Small intestine (tissue), 7 donors: ENCODE results near the gene LUZP2. TPM values are rescaled to one million over a fixed set of nuclear protein-coding genes. Genes with fewer than 3 reads are reported as not detected.

Source experiments
- DNase-seq, 2 donors: peaks; one replicate each; pipeline versions ENCODE4 v3.0.0 to v3.0.0-alpha.2; 2013
- FAIRE-seq: peaks from 2 replicates; lab custom pipeline; 2012; peaks lifted over from hg19 to GRCh38; lab: Jason Lieb, UNC
- H3K27ac ChIP-seq, 3 donors: one replicate each; pipeline ENCODE4 v1.5.1; 2013; ENCODE audit warnings: low read length in 2 of 3, mild to moderate bottlenecking in 2 of 3, control low read depth in 1 of 3, inconsistent platforms in 1 of 3, low read depth in 1 of 3, moderate library complexity in 1 of 3
- H3K27me3 ChIP-seq, 3 donors: one replicate each; pipeline ENCODE4 v1.6.1; 2013; ENCODE audit warnings: low read length in 3 of 3, inconsistent platforms in 1 of 3; ENCODE audit not compliant: control insufficient read depth in 3 of 3, insufficient read depth in 3 of 3
- H3K36me3 ChIP-seq, 3 donors: one replicate each; pipeline ENCODE4 v1.6.1; 2013; ENCODE audit warnings: low read length in 3 of 3, inconsistent platforms in 1 of 3, low read depth in 1 of 3, mild to moderate bottlenecking in 1 of 3, moderate library complexity in 1 of 3; ENCODE audit not compliant: control insufficient read depth in 3 of 3, insufficient read depth in 2 of 3
- H3K4me1 ChIP-seq, 3 donors: one replicate each; pipeline ENCODE4 v1.6.1; 2013; ENCODE audit warnings: low read length in 2 of 3, inconsistent platforms in 1 of 3, low read depth in 1 of 3, mild to moderate bottlenecking in 1 of 3, moderate library complexity in 1 of 3; ENCODE audit not compliant: control insufficient read depth in 3 of 3, insufficient read depth in 2 of 3
- H3K4me3 ChIP-seq, 3 donors: one replicate each; pipeline ENCODE4 v1.5.1; 2013; ENCODE audit warnings: low read length in 3 of 3, control low read depth in 1 of 3, inconsistent platforms in 1 of 3, low read depth in 1 of 3, mild to moderate bottlenecking in 1 of 3, moderate library complexity in 1 of 3
- H3K9me3 ChIP-seq, 2 donors: one replicate each; pipeline ENCODE4 v1.6.1; 2013; ENCODE audit warnings: low read depth in 1 of 2, low read length in 1 of 2; ENCODE audit not compliant: control insufficient read depth in 2 of 2, insufficient read depth in 1 of 2
- WGBS, 3 donors: extraction: QIAGEN DNeasy Blood & Tissue Kit; methylation state at CpG; one replicate each; pipeline ENCODE4 v1.1.7; 2013; 5-methylcytosine and 5-hydroxymethylcytosine counted together
- polyA plus RNA-seq, 4 donors: library from polyadenylated mRNA; stranded (reverse) in 3 of 4; unstranded in 1 of 4; fragments of 200-250 nt in 3 of 4; fragments of 120-200 nt in 1 of 4; gene quantifications; one replicate each; pipeline versions ENCODE4 v1.2.1 to v1.2.3, GENCODE V29; 2013
- donor health status: healthy with polysubstance abuse.
- donor health status: control.
- donor health status: control.
- donor health status: Bipolar disorder and iron deficiency.
- donor health status: healthy.

LUZP2 gene
- polyA plus RNA-seq, 4 donors: 0.52 to 1.3 TPM; not detected in 2

DNA sequence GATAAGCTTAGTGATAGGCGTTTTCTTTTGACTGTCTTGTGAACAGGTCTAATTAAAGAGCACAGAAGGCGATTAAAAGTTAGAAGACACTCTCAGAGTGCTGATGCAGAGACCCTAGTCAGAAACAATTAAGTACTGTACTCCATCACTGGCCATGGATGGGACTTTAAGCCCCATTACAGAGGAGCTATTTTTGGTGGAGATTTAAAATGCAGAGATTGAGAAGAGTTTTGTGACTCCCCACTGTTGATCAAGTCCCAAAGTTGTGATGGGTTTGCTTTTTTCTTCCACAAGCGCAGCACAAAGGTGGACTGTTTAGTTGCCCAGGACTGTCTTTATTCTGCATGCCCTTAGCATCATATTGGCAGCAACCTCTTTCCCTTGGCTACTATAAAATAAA, 978 bp downstream of the LUZP2 start:
- no peak for DNase-seq
- Histone ChIP-seq H3K4me1 (peaks cover 0 to 11% (median 0%) of the 10 kb centered on the region in 3 donors), H3K27ac (no peak overlapping the region), H3K36me3 (no peaks in the 10 kb centered on the region), H3K4me3 (no peak overlapping the region), H3K9me3 (no peaks in the 10 kb centered on the region), H3K27me3 (peaks cover 0 to 25% (median 8%) of the 10 kb centered on the region in 3 donors)
- no peak for FAIRE-seq
- WGBS, 3 donors: 70 to 80% (median 75%) methylated on average over 3 of the region's 3 CpGs

DNA sequence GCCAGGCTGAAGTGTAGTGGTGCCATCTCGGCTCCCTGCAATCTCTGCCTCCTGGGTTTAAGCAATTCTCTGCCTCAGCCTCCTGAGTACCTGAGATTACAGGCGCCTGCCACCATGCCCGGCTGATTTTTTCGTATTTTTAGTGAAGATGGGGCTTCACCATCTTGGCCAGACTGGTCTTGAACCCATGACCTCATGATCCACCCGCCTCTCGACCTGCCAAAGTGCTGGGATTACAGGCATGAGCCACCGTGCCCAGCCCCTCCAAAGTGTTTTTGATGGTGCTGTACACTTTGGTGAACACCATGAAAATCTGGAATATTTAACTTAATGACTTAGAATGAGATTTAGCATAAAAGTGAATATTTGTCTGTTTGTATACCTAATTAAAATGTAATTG, 5.6 kb downstream of the LUZP2 start:
- H3K36me3 ChIP-seq: no peaks in the 10 kb centered on the region
- peaks cover 0 to 10% (median 0%) of the 10 kb centered on the region in 3 donors for H3K27me3 ChIP-seq
- no peak overlapping the region for H3K27ac ChIP-seq
- DNase-seq: no peak
- H3K4me1 ChIP-seq: no peaks in the 10 kb centered on the region
- no peak overlapping the region for H3K4me3 ChIP-seq
- 68 to 87% (median 69%) methylated on average over 7 of the region's 7 CpGs for WGBS, 3 donors
- no peak for FAIRE-seq
- no peaks in the 10 kb centered on the region for H3K9me3 ChIP-seq

- no peak overlapping the region for H3K4me3 ChIP-seq
- DNase-seq (no peak), FAIRE-seq (no peak)
- H3K27me3 ChIP-seq: no peaks in the 10 kb centered on the region
- no peak overlapping the region for H3K27ac ChIP-seq
- no peaks in the 10 kb centered on the region for H3K36me3 ChIP-seq
- no peaks in the 10 kb centered on the region for H3K9me3 ChIP-seq
- H3K4me1 ChIP-seq: peaks cover 0 to 2% (median 0%) of the 10 kb centered on the region in 3 donors
- WGBS, 3 donors: 28 to 43% (median 32%) methylated on average over 3 of the region's 3 CpGs
Measured at GRCh38 chr11:24509114-24509513, 12.3 kb downstream of the LUZP2 start.

DNA sequence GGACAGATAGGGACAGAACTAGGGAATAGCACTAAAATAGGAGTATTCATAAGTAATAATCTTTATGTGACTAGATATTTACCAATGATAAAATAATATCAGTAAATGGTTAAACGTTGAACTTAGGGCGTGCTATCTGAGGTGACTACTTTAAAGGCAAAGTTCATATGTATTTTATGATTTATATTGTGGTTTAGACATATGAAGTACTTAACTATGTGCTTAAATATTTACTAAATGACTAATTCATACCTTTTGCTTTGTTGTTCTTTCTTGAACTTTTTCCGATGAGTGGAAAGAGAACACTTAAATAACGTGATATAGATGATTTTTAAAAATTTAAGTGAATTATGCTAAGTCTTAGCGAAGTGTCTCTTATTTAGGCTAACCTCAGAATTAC, 14.7 kb downstream of the LUZP2 start:
- Histone ChIP-seq H3K4me1 (peaks cover 0 to 14% (median 0%) of the 10 kb centered on the region in 3 donors), H3K36me3 (no peaks in the 10 kb centered on the region), H3K27ac (no peak overlapping the region), H3K4me3 (no peak overlapping the region), H3K27me3 (no peaks in the 10 kb centered on the region), H3K9me3 (no peaks in the 10 kb centered on the region)
- FAIRE-seq (no peak), DNase-seq (peak; percentile 34 to 42)
- 24 to 58% (median 43%) methylated on average over 5 of the region's 5 CpGs for WGBS, 3 donors

DNA sequence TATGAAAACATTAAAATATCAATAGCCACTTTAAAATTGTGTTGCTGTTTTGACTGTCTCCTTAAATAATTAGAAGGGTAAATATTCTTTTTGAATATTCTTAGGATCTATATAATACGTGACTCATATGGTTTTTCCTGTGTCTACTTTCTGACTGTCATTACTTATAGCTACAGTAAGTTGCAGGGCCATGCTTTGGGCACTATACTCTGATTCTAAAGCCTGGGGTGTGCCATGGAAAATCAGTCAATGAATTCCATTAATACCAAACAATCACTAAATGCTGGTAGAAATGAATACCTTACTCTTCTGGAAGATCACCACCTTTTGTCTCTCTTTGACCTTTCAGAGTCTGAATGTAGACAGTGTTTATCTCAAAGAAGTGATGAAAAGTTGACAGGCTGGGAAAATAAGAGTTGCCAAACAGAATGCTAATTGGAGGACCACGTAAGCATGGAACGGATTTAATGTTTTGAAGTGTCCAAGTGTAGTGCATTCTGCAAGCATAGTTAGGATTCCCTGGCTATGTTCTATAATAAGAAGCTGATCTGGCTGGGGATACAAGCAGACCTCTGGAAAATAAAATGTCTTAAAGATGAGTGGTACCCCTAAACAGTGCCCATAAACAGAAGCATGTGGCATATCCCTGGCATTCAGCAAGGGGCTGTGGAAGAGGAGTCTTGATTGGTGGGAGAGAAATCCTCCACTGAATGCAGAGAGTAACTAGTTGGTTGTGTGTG, 16.8 kb downstream of the LUZP2 start:
- DNase-seq: no peak
- no peak overlapping the region for H3K27ac ChIP-seq
- H3K36me3 ChIP-seq: no peaks in the 10 kb centered on the region
- WGBS, 3 donors: 73 to 87% (median 86%) methylated on average over 3 of the region's 3 CpGs
- H3K4me3 ChIP-seq: no peak overlapping the region
- H3K27me3 ChIP-seq: no peaks in the 10 kb centered on the region
- no peak for FAIRE-seq
- H3K9me3 ChIP-seq: no peaks in the 10 kb centered on the region
- peaks cover 0 to 14% (median 0%) of the 10 kb centered on the region in 3 donors for H3K4me1 ChIP-seq

DNA sequence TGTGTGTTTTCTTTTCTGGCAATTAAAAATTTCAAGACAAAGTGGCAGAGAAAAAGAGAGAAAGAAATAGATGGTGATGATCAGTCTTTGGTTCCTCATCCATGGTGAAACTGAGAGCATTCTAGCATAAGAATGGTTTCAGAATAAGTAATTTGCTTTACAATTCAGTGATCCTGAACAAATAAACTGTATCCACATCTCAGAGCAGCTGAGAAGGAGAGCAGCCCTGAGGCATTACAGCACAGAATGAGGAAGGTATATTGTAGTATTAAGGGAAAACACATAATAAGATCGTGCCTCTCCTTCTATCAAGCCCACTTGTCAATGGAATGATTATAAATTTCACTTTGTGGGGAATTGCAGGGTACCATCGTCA, 17.4 kb downstream of the LUZP2 start:
- H3K36me3 ChIP-seq: no peaks in the 10 kb centered on the region
- H3K4me3 ChIP-seq: no peak overlapping the region
- peaks cover 0 to 14% (median 0%) of the 10 kb centered on the region in 3 donors for H3K4me1 ChIP-seq
- FAIRE-seq (no peak), DNase-seq (no peak)
- 49 to 68% (median 63%) methylated on average over 2 of the region's 2 CpGs for WGBS, 3 donors
- no peak overlapping the region for H3K27ac ChIP-seq
- H3K27me3 ChIP-seq: no peaks in the 10 kb centered on the region
- H3K9me3 ChIP-seq: no peaks in the 10 kb centered on the region

DNA sequence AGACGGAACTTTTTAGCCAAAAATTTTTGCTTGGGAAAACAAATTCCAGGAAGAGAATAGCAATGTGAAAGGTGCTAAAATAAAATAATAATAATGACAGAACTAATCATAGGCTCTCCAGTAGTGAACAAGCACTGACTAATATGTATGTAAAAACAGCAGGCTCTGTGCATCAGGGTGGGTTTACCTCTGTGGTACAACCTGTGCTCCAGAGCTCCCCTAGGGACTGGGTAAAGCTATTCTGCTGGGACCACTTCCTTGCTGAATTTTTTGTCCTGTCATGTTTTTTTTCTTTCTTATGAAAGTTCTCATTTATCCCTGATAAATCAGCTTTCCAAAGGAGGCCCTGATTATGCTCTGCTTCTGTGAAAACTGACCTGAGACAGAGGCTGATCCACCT, 18.8 kb downstream of the LUZP2 start:
- Histone ChIP-seq H3K36me3 (no peaks in the 10 kb centered on the region), H3K27ac (no peak overlapping the region), H3K27me3 (no peaks in the 10 kb centered on the region), H3K4me3 (no peak overlapping the region), H3K4me1 (peaks cover 0 to 14% (median 0%) of the 10 kb centered on the region in 3 donors), H3K9me3 (no peaks in the 10 kb centered on the region)
- WGBS, 3 donors: 82 to 94% (median 91%) methylated on average over 1 of the region's 1 CpG
- DNase-seq (no peak), FAIRE-seq (no peak)

- Histone ChIP-seq H3K27me3 (no peaks in the 10 kb centered on the region), H3K4me3 (no peak overlapping the region), H3K27ac (no peak overlapping the region), H3K4me1 (peaks cover 0 to 14% (median 0%) of the 10 kb centered on the region in 3 donors), H3K36me3 (no peaks in the 10 kb centered on the region), H3K9me3 (no peaks in the 10 kb centered on the region)
- peak in 1 of 2 donors; percentile 54 for DNase-seq
- no peak for FAIRE-seq
Measured at GRCh38 chr11:24516638-24517037, 19.8 kb downstream of the LUZP2 start.

GRCh38 chr11:24521601-24522000, 24.7 kb downstream of the LUZP2 start:
- DNase-seq: no peak
- no peaks in the 10 kb centered on the region for H3K4me1 ChIP-seq
- no peaks in the 10 kb centered on the region for H3K27me3 ChIP-seq
- WGBS, 3 donors: 79 to 85% (median 80%) methylated on average over 5 of the region's 5 CpGs
- H3K27ac ChIP-seq: no peak overlapping the region
- no peak for FAIRE-seq
- H3K4me3 ChIP-seq: no peak overlapping the region
- H3K36me3 ChIP-seq: no peaks in the 10 kb centered on the region
- no peaks in the 10 kb centered on the region for H3K9me3 ChIP-seq
